ENCODE results near the gene TSPEAR.

TSPEAR gene

DNA sequence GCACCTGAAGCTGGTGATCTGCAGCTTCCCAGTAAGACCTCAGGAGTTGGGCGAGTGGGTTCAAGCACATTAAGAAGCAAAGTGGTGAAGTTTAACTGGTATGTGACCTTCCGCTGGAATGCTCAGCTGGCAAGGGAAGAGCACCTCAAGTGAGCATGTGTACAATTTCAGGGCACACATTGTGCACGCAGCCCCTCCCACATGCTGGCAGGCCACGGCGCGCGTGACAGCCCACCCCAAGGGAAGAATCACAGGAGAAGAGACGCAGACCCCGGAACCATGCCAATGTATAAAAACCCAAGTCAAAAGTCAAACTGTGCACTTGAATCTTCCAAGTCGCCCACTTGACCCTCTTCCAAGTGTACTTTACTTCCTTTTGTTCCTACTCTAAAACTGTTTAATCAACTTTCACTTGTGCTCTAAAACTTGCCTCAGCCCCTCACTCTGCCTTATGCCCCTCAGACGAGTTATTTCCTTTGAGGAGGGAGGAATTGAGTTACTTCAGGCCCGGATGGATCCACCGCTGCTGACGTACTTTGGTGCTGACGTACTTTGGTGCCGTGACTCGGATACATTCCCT, 236.0 kb downstream of the TSPEAR start:
- DNase-seq (ENCODE audit: extremely low spot score): no peak
- TF ChIP-seq FOXK2 (IDR thresholded peaks at IDR 0.05) (no peak), ZNF384 (IDR thresholded peaks at IDR 0.05) (no peak), TARDBP (IDR thresholded peaks at IDR 0.05) (no peak), SP1 (IDR thresholded peaks at IDR 0.05) (no peak), ARNT (IDR thresholded peaks at IDR 0.05) (no peak), HDGF (IDR thresholded peaks at IDR 0.05; ENCODE audit: borderline replicate concordance) (no peak), BHLHE40 (IDR thresholded peaks at IDR 0.05; ENCODE audit: borderline replicate concordance) (no peak), FOXM1 (IDR thresholded peaks at IDR 0.05; ENCODE audit: borderline replicate concordance) (no peak)
- POLR2A ChIA-PET: no interaction called here
- CTCF ChIA-PET: no interaction called here

DNA sequence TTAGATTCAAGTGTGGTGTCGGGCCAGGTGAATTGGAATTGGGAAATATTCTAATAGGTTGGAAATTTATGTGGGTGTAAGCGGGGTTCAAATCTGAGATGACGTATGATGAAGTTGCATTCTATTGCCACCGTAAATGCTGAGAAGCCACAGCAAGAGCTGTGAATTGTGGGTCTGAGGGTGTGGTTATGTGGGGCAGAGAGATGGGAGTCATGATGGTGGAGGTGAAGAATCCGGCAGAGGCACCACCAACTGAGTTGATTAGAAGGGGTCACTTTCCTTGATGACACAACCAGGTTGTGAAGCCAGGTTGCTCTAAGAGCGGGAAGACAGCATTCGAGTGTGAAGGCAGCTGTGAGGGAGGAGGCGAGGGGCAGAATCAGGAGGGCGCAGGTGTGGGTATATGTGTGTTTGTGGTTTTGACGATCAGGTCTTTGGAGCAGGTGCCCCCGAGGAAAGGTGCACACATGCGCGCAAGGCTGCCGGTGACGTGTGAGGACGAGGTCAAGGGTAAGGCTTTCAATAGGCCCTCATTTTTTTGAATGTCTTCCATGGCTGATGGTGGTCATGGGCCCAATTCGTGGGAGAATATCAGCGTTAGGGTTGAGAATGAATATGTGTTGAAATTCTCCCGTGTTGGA, 237.3 kb downstream of the TSPEAR start:
- DNase-seq (ENCODE audit: extremely low spot score): no peak
- ChIA-PET POLR2A (no interaction called here), CTCF (no interaction called here)
- TF ChIP-seq SP1 (IDR thresholded peaks at IDR 0.05) (no peak), NFRKB (IDR thresholded peaks at IDR 0.05) (no peak), FOXM1 (IDR thresholded peaks at IDR 0.05; ENCODE audit: borderline replicate concordance) (no peak), ZNF384 (IDR thresholded peaks at IDR 0.05) (no peak), HDGF (IDR thresholded peaks at IDR 0.05; ENCODE audit: borderline replicate concordance) (no peak), L3MBTL2 (conservative IDR thresholded peaks at IDR 0.05) (no peak), FOXK2 (IDR thresholded peaks at IDR 0.05) (no peak), TARDBP (IDR thresholded peaks at IDR 0.05) (no peak), SUZ12 (IDR thresholded peaks at IDR 0.05) (no peak), LEF1 (IDR thresholded peaks at IDR 0.05; ENCODE audit: borderline replicate concordance) (no peak), ARNT (IDR thresholded peaks at IDR 0.05) (no peak), CTBP1 (IDR thresholded peaks at IDR 0.05; ENCODE audit: borderline replicate concordance) (no peak), BHLHE40 (IDR thresholded peaks at IDR 0.05; ENCODE audit: borderline replicate concordance) (no peak), ELF4 (IDR thresholded peaks at IDR 0.05) (no peak), FOXA1 (IDR thresholded peaks at IDR 0.05) (no peak)
- TF ChIP-seq, protein P1, sequence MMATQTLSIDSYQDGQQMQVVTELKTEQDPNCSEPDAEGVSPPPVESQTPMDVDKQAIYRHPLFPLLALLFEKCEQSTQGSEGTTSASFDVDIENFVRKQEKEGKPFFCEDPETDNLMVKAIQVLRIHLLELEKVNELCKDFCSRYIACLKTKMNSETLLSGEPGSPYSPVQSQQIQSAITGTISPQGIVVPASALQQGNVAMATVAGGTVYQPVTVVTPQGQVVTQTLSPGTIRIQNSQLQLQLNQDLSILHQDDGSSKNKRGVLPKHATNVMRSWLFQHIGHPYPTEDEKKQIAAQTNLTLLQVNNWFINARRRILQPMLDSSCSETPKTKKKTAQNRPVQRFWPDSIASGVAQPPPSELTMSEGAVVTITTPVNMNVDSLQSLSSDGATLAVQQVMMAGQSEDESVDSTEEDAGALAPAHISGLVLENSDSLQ (IDR thresholded peaks at IDR 0.05): no peak

DNA sequence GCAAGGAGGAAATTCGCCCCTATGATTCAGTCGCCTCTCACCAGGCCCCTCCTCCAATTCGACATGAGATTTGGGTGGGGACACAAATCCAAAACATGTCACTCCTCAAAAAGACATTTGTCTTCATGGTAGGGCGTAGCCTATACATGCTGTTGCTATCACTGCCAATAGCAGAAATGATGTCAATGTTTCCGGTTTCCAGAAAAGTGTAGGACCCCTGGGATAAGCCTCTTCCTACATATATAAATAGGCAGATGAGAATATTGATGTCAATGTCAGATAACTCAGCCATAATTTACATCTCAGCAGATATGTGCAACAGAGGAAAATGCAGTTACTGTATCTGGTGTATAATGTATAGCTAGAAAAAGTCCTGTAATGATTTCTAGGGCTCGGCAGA, 239.4 kb downstream of the TSPEAR start:
- no peak for TF ChIP-seq SP1 (IDR thresholded peaks at IDR 0.05)
- no peak for TF ChIP-seq L3MBTL2 (conservative IDR thresholded peaks at IDR 0.05)
- no peak for TF ChIP-seq LEF1 (IDR thresholded peaks at IDR 0.05; ENCODE audit: borderline replicate concordance)
- TF ChIP-seq ELF4 (IDR thresholded peaks at IDR 0.05): no peak
- no peak for TF ChIP-seq BHLHE40 (IDR thresholded peaks at IDR 0.05; ENCODE audit: borderline replicate concordance)
- TF ChIP-seq FOXA1 (IDR thresholded peaks at IDR 0.05): no peak
- TF ChIP-seq CTBP1 (IDR thresholded peaks at IDR 0.05; ENCODE audit: borderline replicate concordance): no peak
- CTCF ChIA-PET: interaction anchor here (1.2 kb wide), 1 partner anchor 321 kb away, joined by 3 read pairs; no protein-coding TSS in a partner anchor
- POLR2A ChIA-PET: no interaction called here
- DNase-seq (ENCODE audit: extremely low spot score): no peak

DNA sequence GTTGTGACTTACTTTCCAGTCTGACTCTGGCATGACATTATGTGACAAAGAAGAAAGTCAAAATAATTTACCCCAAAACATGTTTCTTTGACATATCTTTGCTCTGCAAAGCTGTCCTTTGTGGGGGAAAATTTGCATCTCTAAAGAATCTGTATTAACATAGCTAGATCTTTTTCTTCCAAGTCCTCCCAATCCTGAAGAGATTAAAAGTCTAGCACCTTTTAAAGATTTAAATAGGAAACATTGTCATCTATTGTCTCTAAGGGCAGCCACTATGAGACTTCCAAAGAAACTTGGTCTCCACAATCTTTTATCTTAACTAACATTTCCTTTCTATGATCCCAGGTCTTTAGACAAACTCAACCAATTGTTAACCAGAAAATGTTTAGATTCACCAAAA, 240.0 kb downstream of the TSPEAR start:
- TF ChIP-seq FOXK2 (IDR thresholded peaks at IDR 0.05) (no peak), SUZ12 (IDR thresholded peaks at IDR 0.05) (no peak), SP1 (IDR thresholded peaks at IDR 0.05) (no peak)
- DNase-seq (ENCODE audit: extremely low spot score): no peak
- ChIA-PET POLR2A (no interaction called here), CTCF (interaction anchor here (1.2 kb wide), 1 partner anchor 322 kb away, joined by 3 read pairs; no protein-coding TSS in a partner anchor)

DNA sequence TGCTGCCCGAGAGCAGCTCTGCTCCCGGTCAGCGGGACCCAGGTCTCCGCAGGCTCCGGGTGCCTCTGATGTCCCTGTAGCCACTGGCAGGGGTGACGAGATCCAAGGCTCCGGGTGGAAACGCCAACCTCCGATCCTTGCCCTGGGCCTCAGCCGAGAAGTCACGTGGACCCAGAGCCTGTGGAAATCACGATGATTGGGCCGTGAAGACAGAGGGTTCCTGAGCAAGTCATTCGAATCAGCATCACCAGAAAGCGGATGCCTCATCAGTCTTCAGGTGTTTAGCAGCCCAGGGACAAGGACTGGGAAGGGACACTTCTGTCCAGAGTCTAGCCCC, 243.5 kb downstream of the TSPEAR start:
- no peak for TF ChIP-seq SP1 (IDR thresholded peaks at IDR 0.05)
- TF ChIP-seq FOXM1 (IDR thresholded peaks at IDR 0.05; ENCODE audit: borderline replicate concordance): no peak
- TF ChIP-seq BHLHE40 (IDR thresholded peaks at IDR 0.05; ENCODE audit: borderline replicate concordance): no peak
- TF ChIP-seq SUZ12 (IDR thresholded peaks at IDR 0.05): no peak
- TF ChIP-seq TARDBP (IDR thresholded peaks at IDR 0.05): no peak
- no peak for TF ChIP-seq NFRKB (IDR thresholded peaks at IDR 0.05)
- TF ChIP-seq, protein P1 (IDR thresholded peaks at IDR 0.05): no peak
- TF ChIP-seq ZNF384 (IDR thresholded peaks at IDR 0.05): no peak
- TF ChIP-seq ARNT (IDR thresholded peaks at IDR 0.05): no peak
- no peak for DNase-seq (ENCODE audit: extremely low spot score)
- ChIA-PET CTCF (no interaction called here), POLR2A (no interaction called here)

DNA sequence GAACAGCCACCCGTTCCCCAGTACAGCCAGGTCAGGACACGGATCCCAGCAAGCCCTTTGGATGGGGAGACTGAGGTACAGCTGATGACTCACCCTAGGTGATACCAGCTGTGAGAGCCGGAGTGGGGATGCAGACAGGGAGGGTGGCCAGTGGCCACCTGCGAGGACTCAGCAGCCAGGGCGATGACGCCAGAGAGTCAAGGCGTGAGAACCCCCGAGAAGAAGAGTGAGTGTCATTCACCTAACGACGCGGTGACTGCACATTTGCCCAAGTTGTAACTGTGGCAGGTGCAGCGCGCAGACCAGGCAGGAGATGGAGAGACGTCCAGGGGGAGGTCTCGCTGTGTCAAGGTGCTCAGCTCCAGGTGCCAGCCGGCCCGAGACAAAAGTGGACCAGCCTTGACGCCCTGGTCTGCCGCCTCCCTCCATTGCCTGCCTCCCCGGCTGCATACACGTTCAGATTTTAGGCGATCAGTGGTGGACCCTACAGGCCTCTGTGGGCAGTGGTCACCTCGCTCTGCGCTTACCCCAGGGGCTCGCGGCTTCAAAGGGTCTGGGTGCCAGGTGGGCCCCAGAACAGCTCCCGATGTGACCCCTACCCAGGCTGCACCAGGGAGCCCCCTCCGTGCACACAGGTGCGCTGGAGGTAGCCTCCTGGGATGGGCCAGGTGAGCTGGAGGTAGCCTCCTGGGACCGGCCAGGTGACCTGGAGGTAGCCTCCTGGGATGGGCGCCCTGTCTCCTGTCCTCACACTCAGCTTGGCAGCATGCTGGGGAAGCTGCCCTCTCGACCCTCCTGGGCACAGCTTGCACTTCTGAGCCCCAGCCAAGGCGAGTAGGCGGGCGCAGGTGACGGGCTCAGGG, 244.1 kb downstream of the TSPEAR start:
- ChIA-PET CTCF (no interaction called here), POLR2A (no interaction called here)
- DNase-seq (ENCODE audit: extremely low spot score): no peak
- no peak for TF ChIP-seq L3MBTL2 (conservative IDR thresholded peaks at IDR 0.05)
- no peak for TF ChIP-seq BHLHE40 (IDR thresholded peaks at IDR 0.05; ENCODE audit: borderline replicate concordance)
- no peak for TF ChIP-seq FOXK2 (IDR thresholded peaks at IDR 0.05)
- no peak for TF ChIP-seq CTBP1 (IDR thresholded peaks at IDR 0.05; ENCODE audit: borderline replicate concordance)
- no peak for TF ChIP-seq SUZ12 (IDR thresholded peaks at IDR 0.05)
- no peak for TF ChIP-seq ARNT (IDR thresholded peaks at IDR 0.05)
- no peak for TF ChIP-seq HDGF (IDR thresholded peaks at IDR 0.05; ENCODE audit: borderline replicate concordance)
- TF ChIP-seq ZNF384 (IDR thresholded peaks at IDR 0.05): no peak
- TF ChIP-seq SP1 (IDR thresholded peaks at IDR 0.05): no peak
- no peak for TF ChIP-seq FOXM1 (IDR thresholded peaks at IDR 0.05; ENCODE audit: borderline replicate concordance)
- no peak for TF ChIP-seq ELF4 (IDR thresholded peaks at IDR 0.05)
- TF ChIP-seq LEF1 (IDR thresholded peaks at IDR 0.05; ENCODE audit: borderline replicate concordance): no peak
- TF ChIP-seq, protein P1 (IDR thresholded peaks at IDR 0.05): no peak
- no peak for TF ChIP-seq FOXA1 (IDR thresholded peaks at IDR 0.05)
- TF ChIP-seq NFRKB (IDR thresholded peaks at IDR 0.05): no peak
- TF ChIP-seq TARDBP (IDR thresholded peaks at IDR 0.05): no peak

Data from HEK293T (cell line).